Loucy (cell line): Measurements from ENCODE around the gene CLIP3.
"Not testable (repeated sequence)": the region's sequence is repeated elsewhere in the genome, so short reads cannot be mapped to it uniquely, and the experiment has no call there.

Experiments used
- H2AFZ ChIP-seq: fragments of 200-600 bp; sonication (generic); 2 replicates; pipeline ENCODE4 v1.6.0; 2016; ENCODE audit warnings: antibody characterized with exemption, mild to moderate bottlenecking, low read length, moderate library complexity
- H3F3A ChIP-seq: fragments of 200-600 bp; 2 replicates; pipeline ENCODE4 v1.6.0; 2016; ENCODE audit warnings: antibody characterized with exemption, low read depth, mild to moderate bottlenecking
- H3K27me3 ChIP-seq: fragments of 200-600 bp; sonication (generic); 2 replicates; pipeline ENCODE4 v1.6.1; 2014; ENCODE audit warnings: low read length, mild to moderate bottlenecking; ENCODE audit not compliant: insufficient read depth, poor library complexity, severe bottlenecking
- H3K36me3 ChIP-seq: fragments of 200-600 bp; sonication (generic); 2 replicates; pipeline ENCODE4 v1.6.1; 2016; ENCODE audit warnings: low read length; ENCODE audit not compliant: insufficient read depth
- H3K4me1 ChIP-seq: fragments of 200-600 bp; sonication (generic); 2 replicates; pipeline ENCODE4 v1.5.1; 2014; ENCODE audit warnings: low read length, mild to moderate bottlenecking; ENCODE audit not compliant: insufficient read depth, poor library complexity, severe bottlenecking
- H3K4me2 ChIP-seq: fragments of 200-600 bp; sonication (generic); 2 replicates; pipeline ENCODE4 v1.6.0; 2014; ENCODE audit warnings: antibody characterized with exemption, low read length, low read depth, mild to moderate bottlenecking; ENCODE audit not compliant: poor library complexity, severe bottlenecking
- H3K4me3 ChIP-seq: fragments of 200-600 bp; sonication (generic); 2 replicates; pipeline ENCODE4 v1.5.1; 2014; ENCODE audit warnings: low read length, mild to moderate bottlenecking, mixed read lengths; ENCODE audit not compliant: poor library complexity, severe bottlenecking
- H3K79me2 ChIP-seq: fragments of 200-600 bp; sonication (generic); 2 replicates; pipeline ENCODE4 v1.6.1; 2014; ENCODE audit warnings: low read length; ENCODE audit not compliant: insufficient read depth
- H3K9ac ChIP-seq: fragments of 200-600 bp; sonication (generic); 2 replicates; pipeline ENCODE4 v1.6.0; 2014; ENCODE audit warnings: mild to moderate bottlenecking, low read depth, low read length, moderate library complexity; ENCODE audit not compliant: poor library complexity, severe bottlenecking
- H3K9me2 ChIP-seq: fragments of 200-600 bp; sonication (generic); replicated peaks from 2 replicates; pipeline ENCODE4 v1.6.1; 2016; ENCODE audit warnings: low read depth, low read length, mixed read lengths
- H3K9me3 ChIP-seq: fragments of 200-600 bp; sonication (generic); 2 replicates; pipeline ENCODE4 v1.6.1; 2014; ENCODE audit warnings: mild to moderate bottlenecking, antibody characterized with exemption, low read length, low read depth; ENCODE audit not compliant: insufficient read depth
- H4K20me1 ChIP-seq: fragments of 200-600 bp; sonication (generic); 2 replicates; pipeline ENCODE4 v1.6.0; 2014; ENCODE audit warnings: antibody characterized with exemption, low read length, mild to moderate bottlenecking; ENCODE audit not compliant: insufficient read depth, poor library complexity, severe bottlenecking
- CTCF ChIP-seq: fragments of 200-600 bp; sonication (generic); conservative IDR thresholded peaks from 2 replicates; pipeline ENCODE4 v1.5.1; 2014; ENCODE audit warnings: mild to moderate bottlenecking, antibody characterized with exemption, low read length
- EZH2phosphoT487 ChIP-seq: fragments of 200-600 bp; IDR thresholded peaks from 2 replicates; pipeline ENCODE4 v1.6.1; 2018; ENCODE audit warnings: antibody characterized with exemption, mild to moderate bottlenecking, moderate library complexity, borderline replicate concordance

CLIP3 gene

DNA sequence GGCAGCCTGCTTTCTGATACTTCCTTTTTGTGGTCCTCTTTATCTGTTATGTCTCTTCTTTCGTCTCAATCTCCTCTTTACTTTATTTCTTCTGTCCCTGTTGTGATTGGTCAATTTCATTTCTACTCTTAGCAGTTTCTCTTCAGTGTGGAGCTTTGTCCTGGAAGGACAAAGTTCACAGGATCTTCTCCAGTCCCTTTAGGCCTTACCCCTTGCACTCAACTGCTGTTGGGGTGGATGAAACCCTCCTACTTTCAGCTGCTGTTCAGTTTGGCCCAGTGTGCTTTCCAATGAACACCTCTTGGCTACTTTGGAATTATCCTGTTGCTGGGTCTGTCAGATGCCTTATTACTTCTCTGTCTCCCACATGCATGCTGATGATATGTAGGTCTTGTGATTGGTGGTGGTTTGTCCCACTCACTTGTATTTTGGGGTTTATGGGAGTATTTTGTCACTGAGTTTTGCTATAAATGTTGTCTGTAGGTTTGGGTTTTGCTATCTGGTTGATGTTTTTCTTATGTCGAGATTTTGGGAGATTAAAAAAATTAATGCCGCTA, 46.8 kb upstream of the CLIP3 start:
- Histone ChIP-seq H3F3A (no peaks in the 10 kb centered on the region), H3K4me1 (no peaks in the 10 kb centered on the region), H4K20me1 (no peaks in the 10 kb centered on the region), H3K9me3 (no peaks in the 10 kb centered on the region), H3K9ac (no peak overlapping the region), H2AFZ (no peak overlapping the region), H3K27me3 (no peaks in the 10 kb centered on the region), H3K36me3 (peaks cover 71% of the 10 kb centered on the region; the same call in 1 of the 2 replicates), H3K79me2 (no peaks in the 10 kb centered on the region), H3K4me3 (no peak overlapping the region), H3K9me2 (no peaks in the 10 kb centered on the region), H3K4me2 (no peak overlapping the region)
- TF ChIP-seq EZH2phosphoT487 (no peak), CTCF (no peak)

DNA sequence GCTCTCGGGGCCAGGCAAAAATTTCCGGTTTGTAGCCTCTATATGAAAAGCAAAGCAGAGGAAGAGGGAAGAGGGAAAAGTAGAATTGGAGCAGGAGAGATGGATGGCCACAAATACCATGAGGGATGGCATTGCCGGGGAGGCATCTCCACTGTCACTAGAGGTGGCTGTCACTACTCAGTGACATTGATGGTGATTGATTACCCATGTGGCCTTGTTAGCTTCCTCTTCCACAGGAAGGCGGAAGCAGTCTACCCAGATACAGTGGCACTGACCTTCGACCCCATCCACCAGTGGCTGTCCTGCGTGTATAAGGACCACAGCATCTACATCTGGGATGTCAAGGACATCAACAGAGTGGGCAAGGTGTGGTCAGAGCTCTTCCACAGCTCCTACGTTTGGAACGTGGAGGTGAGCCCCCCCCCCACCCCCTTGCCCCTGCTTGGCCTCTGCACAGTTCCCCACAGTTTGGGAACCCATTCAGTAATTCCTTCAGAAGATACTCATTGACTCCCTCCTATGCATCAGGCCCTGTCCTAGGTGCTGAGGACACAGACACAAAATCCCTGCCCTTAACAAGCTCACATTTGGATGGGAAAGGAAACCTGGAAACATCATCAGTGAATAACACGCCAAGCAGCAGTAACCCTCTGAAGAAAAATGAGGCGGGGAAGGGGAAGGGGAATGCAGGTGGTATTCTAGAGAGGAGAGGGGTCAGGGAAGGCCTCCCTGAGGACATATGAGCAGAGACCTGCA, 40.6 kb upstream of the CLIP3 start:
- Histone ChIP-seq H3K9ac (no peak overlapping the region), H3K4me3 (no peak overlapping the region), H3K79me2 (no peaks in the 10 kb centered on the region), H3K4me2 (no peak overlapping the region), H2AFZ (no peak overlapping the region), H3F3A (no peaks in the 10 kb centered on the region), H4K20me1 (no peaks in the 10 kb centered on the region), H3K4me1 (no peaks in the 10 kb centered on the region), H3K9me2 (no peaks in the 10 kb centered on the region), H3K27me3 (no peaks in the 10 kb centered on the region), H3K36me3 (peaks cover 63% of the 10 kb centered on the region; the same call in 1 of the 2 replicates), H3K9me3 (no peaks in the 10 kb centered on the region)
- TF ChIP-seq EZH2phosphoT487 (no peak), CTCF (no peak)

GRCh38 chr19:36072081-36072480, 39.4 kb upstream of the CLIP3 start:
- Histone ChIP-seq H3K9ac (no peak overlapping the region), H3K9me2 (no peaks in the 10 kb centered on the region), H2AFZ (no peak overlapping the region), H3K79me2 (no peaks in the 10 kb centered on the region; the same call in 1 of the 2 replicates), H3K27me3 (no peaks in the 10 kb centered on the region), H3K9me3 (no peaks in the 10 kb centered on the region), H3K4me1 (no peaks in the 10 kb centered on the region), H3K4me2 (no peak overlapping the region), H4K20me1 (no peaks in the 10 kb centered on the region), H3K36me3 (peaks cover 67% of the 10 kb centered on the region; the same call in 1 of the 2 replicates), H3K4me3 (no peak overlapping the region), H3F3A (no peaks in the 10 kb centered on the region)
- no peak for TF ChIP-seq CTCF
- no peak for TF ChIP-seq EZH2phosphoT487

DNA sequence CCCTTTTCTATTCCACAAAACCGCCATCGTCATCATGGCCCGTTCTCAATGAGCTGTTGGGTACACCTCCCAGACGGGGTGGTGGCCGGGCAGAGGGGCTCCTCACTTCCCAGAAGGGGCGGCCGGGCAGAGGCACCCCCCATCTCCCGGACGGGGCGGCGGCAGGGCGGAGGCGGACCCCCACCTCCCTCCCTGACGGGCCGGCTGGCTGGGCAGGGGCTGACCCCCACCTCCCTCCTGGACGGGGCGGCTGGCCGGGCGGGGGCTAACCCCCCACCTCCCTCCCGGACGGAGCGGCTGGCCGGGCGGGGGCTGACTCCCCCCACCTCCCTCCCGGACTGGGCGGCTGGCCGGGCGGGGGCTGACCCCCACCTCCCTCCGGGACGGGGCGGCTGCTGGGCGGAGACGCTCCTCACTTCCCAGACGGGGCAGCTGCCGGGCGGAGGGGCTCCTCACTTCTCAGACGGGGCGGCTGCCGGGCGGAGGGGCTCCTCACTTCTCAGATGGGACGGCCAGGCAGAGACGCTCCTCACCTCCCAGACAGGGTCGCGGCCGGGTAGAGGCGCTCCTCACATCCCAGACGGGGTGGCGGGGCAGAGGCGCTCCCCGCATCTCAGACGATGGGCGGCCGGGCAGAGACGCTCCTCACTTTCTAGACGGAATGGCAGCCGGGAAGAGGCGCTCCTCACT, 36.3 kb upstream of the CLIP3 start:
- not testable (repeated sequence) for H2AFZ ChIP-seq, H4K20me1 ChIP-seq, H3K9me3 ChIP-seq, H3K4me1 ChIP-seq, H3K4me3 ChIP-seq, H3F3A ChIP-seq, H3K79me2 ChIP-seq, H3K9me2 ChIP-seq, H3K27me3 ChIP-seq, H3K9ac ChIP-seq, H3K4me2 ChIP-seq
- H3K36me3 ChIP-seq: peaks cover 75% of the 10 kb centered on the region; the same call in 1 of the 2 replicates
